SK-N-SH (cell line): ENCODE data around the gene C4orf54. TPM values are rescaled to one million over a fixed set of nuclear protein-coding genes. Genes with fewer than 3 reads are reported as not detected.

ENCODE experiments used
- CTCF ChIA-PET: fragments of 300-600, 350-600 bp; formaldehyde crosslinking; extraction: SDS; loops from one replicate; lab custom pipeline; 2021; lab: Yijun Ruan, JAX
- POLR2A ChIA-PET: fragments of 350-600 bp; sonication (Branson Sonifier 250); formaldehyde crosslinking; extraction: SDS; loops from one replicate; lab custom pipeline; 2020; ENCODE audit warnings: antibody characterized with exemption, inconsistent platforms; lab: Yijun Ruan, JAX
- DNase-seq: peaks from one replicate; pipeline ENCODE4 v3.0.0; 2012
- H2AFZ ChIP-seq: fragments of 200-600 bp; sonication (generic); 2 replicates; pipeline ENCODE4 v1.8.1; 2016; ENCODE audit warnings: antibody characterized with exemption, mild to moderate bottlenecking, low read depth
- H3F3A ChIP-seq: fragments of 200-600 bp; sonication (generic); replicated peaks from 2 replicates; pipeline ENCODE3; 2016; ENCODE audit warnings: antibody characterized with exemption, mild to moderate bottlenecking; ENCODE audit not compliant: insufficient read depth
- H3K27ac ChIP-seq, 2 experiments: fragments of 200-500 bp in 1 of 2; fragments of 200-600 bp in 1 of 2; sonication (Bioruptor generic) in 1 of 2; sonication (generic), shearing (Covaris generic) in 1 of 2; 2 replicates each; pipeline versions ENCODE4 v1.5.1 to v1.6.1; 2014 to 2016; ENCODE audit warnings: low read depth in 2 of 2, inconsistent platforms in 1 of 2, low read length in 1 of 2, mild to moderate bottlenecking in 1 of 2, mixed read lengths in 1 of 2
- H3K27me3 ChIP-seq: fragments of 200-600 bp; sonication (generic), shearing (Covaris generic); 2 replicates; pipeline ENCODE4 v1.6.1; 2016; ENCODE audit warnings: mixed run types; ENCODE audit not compliant: insufficient read depth
- H3K36me3 ChIP-seq, 2 experiments: fragments of 200-500 bp in 1 of 2; fragments of 200-600 bp in 1 of 2; sonication (Bioruptor generic) in 1 of 2; sonication (generic) in 1 of 2; replicated peaks in 1 of 2; 2 replicates each; pipeline versions ENCODE3 to v1.5.1; 2014 to 2016; ENCODE audit warnings: low read length in 1 of 2, mild to moderate bottlenecking in 1 of 2; ENCODE audit not compliant: insufficient read depth in 2 of 2, control insufficient read depth in 1 of 2
- H3K4me1 ChIP-seq, 2 experiments: fragments of 200-500 bp in 1 of 2; fragments of 200-600 bp in 1 of 2; sonication (Bioruptor generic) in 1 of 2; sonication (generic), shearing (Covaris generic) in 1 of 2; 2 replicates each; pipeline versions ENCODE4 v1.5.1 to v1.6.1; 2014 to 2016; ENCODE audit warnings: low read depth in 1 of 2, low read length in 1 of 2, mixed run types in 1 of 2; ENCODE audit not compliant: insufficient read depth in 2 of 2, control insufficient read depth in 1 of 2
- H3K4me2 ChIP-seq: fragments of 200-600 bp; sonication (generic), shearing (Covaris generic); 2 replicates; pipeline ENCODE4 v1.6.1; 2017; ENCODE audit warnings: mixed run types
- H3K4me3 ChIP-seq, 2 experiments: fragments of 200-500 bp in 1 of 2; fragments of 200-600 bp in 1 of 2; sonication (Bioruptor generic) in 1 of 2; sonication (generic), shearing (Covaris generic) in 1 of 2; 2 replicates each; pipeline versions ENCODE4 v1.5.1 to v1.8.1; 2014 to 2016; ENCODE audit warnings: low read depth in 2 of 2, inconsistent platforms in 1 of 2, low read length in 1 of 2, mild to moderate bottlenecking in 1 of 2, mixed read lengths in 1 of 2, moderate library complexity in 1 of 2
- H3K79me2 ChIP-seq: fragments of 200-600 bp; sonication (generic); 2 replicates; pipeline ENCODE4 v1.8.1; 2017; ENCODE audit warnings: mild to moderate bottlenecking; ENCODE audit not compliant: insufficient read depth
- H3K9ac ChIP-seq: fragments of 200-600 bp; sonication (generic); 2 replicates; pipeline ENCODE4 v1.6.1; 2017; ENCODE audit warnings: mixed run types
- H3K9me2 ChIP-seq: fragments of 200-600 bp; sonication (generic); 2 replicates; pipeline ENCODE4 v1.6.1; 2017; ENCODE audit warnings: mixed run types
- H3K9me3 ChIP-seq: fragments of 200-600 bp; sonication (generic); 2 replicates; pipeline ENCODE4 v1.6.1; 2017; ENCODE audit warnings: mixed run types, mild to moderate bottlenecking, moderate library complexity
- H4K20me1 ChIP-seq: fragments of 200-600 bp; sonication (generic); 2 replicates; pipeline ENCODE4 v1.6.1; 2017; ENCODE audit warnings: mild to moderate bottlenecking, mixed run types; ENCODE audit not compliant: insufficient read depth
- CHD2 ChIP-seq: fragments of 150-350 bp; IDR thresholded peaks from 2 replicates; pipeline ENCODE4 v1.6.1; 2018; ENCODE audit warnings: low read length; ENCODE audit not compliant: partially characterized antibody
- ELF1 ChIP-seq: IDR thresholded peaks from 2 replicates; pipeline ENCODE4 v1.4.0; 2012
- EP300 ChIP-seq, 2 experiments: IDR thresholded peaks; 2 replicates each; pipeline versions ENCODE4 v1.4.0 to v1.6.1; 2012; ENCODE audit warnings: borderline replicate concordance in 1 of 2, low read depth in 1 of 2, low read length in 1 of 2
- EZH2phosphoT487 ChIP-seq: fragments of 200-600 bp; sonication (generic); IDR thresholded peaks from 2 replicates; pipeline ENCODE4 v1.6.1; 2017; ENCODE audit warnings: low read depth, mixed run types, mild to moderate bottlenecking, antibody characterized with exemption, moderate library complexity, borderline replicate concordance
- FOXJ3 ChIP-seq: sonication (generic); formaldehyde crosslinking; IDR thresholded peaks from 2 replicates; pipeline ENCODE4 v1.5.1; 2020; ENCODE audit warnings: mild to moderate bottlenecking, missing genetic modification reagents
- FOXM1 ChIP-seq: IDR thresholded peaks from 2 replicates; pipeline ENCODE4 v1.4.0; 2012; ENCODE audit warnings: low read depth, mild to moderate bottlenecking
- GABPA ChIP-seq: IDR thresholded peaks from 2 replicates; pipeline ENCODE4 v1.4.0; 2012; ENCODE audit warnings: low read depth, mild to moderate bottlenecking
- NFIC ChIP-seq: IDR thresholded peaks from 2 replicates; pipeline ENCODE4 v1.4.0; 2012; ENCODE audit warnings: borderline replicate concordance
- RCOR1 ChIP-seq: fragments of 150-350 bp; IDR thresholded peaks from 2 replicates; pipeline ENCODE4 v1.6.1; 2017; ENCODE audit warnings: antibody characterized with exemption, low read length
- REST ChIP-seq: IDR thresholded peaks from 2 replicates; pipeline ENCODE4 v1.6.1; 2012; ENCODE audit warnings: mild to moderate bottlenecking, low read depth, low read length, moderate library complexity
- RFX5 ChIP-seq: IDR thresholded peaks from 2 replicates; pipeline ENCODE4 v1.6.1; 2012; ENCODE audit warnings: mild to moderate bottlenecking, improper control_type of control experiment, low read length
- RXRA ChIP-seq: IDR thresholded peaks from 2 replicates; pipeline ENCODE4 v1.4.0; 2012; ENCODE audit warnings: low read depth, mild to moderate bottlenecking, borderline replicate concordance
- SIN3A ChIP-seq: IDR thresholded peaks from 2 replicates; pipeline ENCODE4 v1.6.1; 2012; ENCODE audit warnings: low read depth, mild to moderate bottlenecking, low read length, moderate library complexity, borderline replicate concordance
- TAF1 ChIP-seq: IDR thresholded peaks from 2 replicates; pipeline ENCODE4 v1.6.1; 2012; ENCODE audit warnings: low read depth, mild to moderate bottlenecking, low read length, moderate library complexity, borderline replicate concordance
- TEAD4 ChIP-seq: IDR thresholded peaks from 2 replicates; pipeline ENCODE4 v1.4.0; 2012; ENCODE audit warnings: mild to moderate bottlenecking, borderline replicate concordance; ENCODE audit not compliant: insufficient read depth
- USF1 ChIP-seq: IDR thresholded peaks from 2 replicates; pipeline ENCODE4 v1.4.0; 2012; ENCODE audit warnings: low read depth, borderline replicate concordance
- YY1 ChIP-seq: IDR thresholded peaks from 2 replicates; pipeline ENCODE4 v1.4.0; 2012; ENCODE audit warnings: low read depth, mild to moderate bottlenecking
- whole genome bisulfite sequencing: methylation state at CpG from one replicate; pipeline ENCODE4 v1.1.6; 2017; ENCODE audit warnings: low lambda C conversion rate; 5-methylcytosine and 5-hydroxymethylcytosine counted together
- polyA plus RNA-seq, 3 experiments: library from polyadenylated mRNA; depleted of rRNA; stranded (reverse); fragments of >200 nt; gene quantifications; 2 replicates each; pipeline ENCODE4 v1.2.3, GENCODE V29; 2012

The C4orf54 gene
- polyA plus RNA-seq, 1 of the 3 experiments (the other 2 are of a cell fraction): not detected

DNA sequence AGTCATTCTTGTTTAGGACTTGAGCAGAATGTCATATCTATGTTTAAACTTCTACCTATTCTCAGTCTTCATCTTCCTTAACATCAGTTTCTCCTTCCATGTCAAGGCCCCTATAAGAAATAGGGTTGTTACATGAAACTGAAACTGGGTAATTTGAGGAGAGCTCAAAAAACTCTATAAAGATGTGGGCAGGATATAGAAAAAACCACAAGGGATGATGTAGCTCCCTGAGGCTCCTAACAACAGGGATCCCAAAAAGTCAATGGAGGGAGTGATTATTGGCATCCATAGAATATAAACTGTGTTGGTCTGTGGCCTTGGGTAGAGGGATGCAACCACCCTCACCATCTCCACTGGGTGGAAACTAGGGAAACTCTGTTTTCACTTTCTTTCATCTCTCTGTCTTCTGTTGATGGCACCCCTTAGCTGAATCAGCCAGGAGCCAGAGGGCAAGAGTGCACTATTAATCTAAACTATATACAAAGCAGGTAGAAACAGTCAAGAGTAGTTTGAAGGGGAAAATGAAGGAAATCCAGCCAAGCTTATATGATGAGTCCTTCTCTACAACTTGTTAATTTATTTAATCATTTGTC lies 27.6 kb downstream of the C4orf54 start:
- Histone ChIP-seq H3K4me1 (no peaks in the 10 kb centered on the region), H3F3A (no peaks in the 10 kb centered on the region), H3K9ac (no peak overlapping the region), H3K4me3 (no peak overlapping the region), H2AFZ (no peak overlapping the region), H3K36me3 (no peaks in the 10 kb centered on the region), H3K9me3 (no peaks in the 10 kb centered on the region), H3K9me2 (no peaks in the 10 kb centered on the region), H3K4me2 (no peak overlapping the region), H3K27me3 (no peaks in the 10 kb centered on the region), H4K20me1 (no peaks in the 10 kb centered on the region), H3K79me2 (no peaks in the 10 kb centered on the region), H3K27ac (no peak overlapping the region)
- DNase-seq: no peak
- ChIA-PET POLR2A (no interaction called here), CTCF (no interaction called here)
- TF ChIP-seq RFX5: no peak
- no peak for TF ChIP-seq USF1
- TF ChIP-seq SIN3A: no peak
- TF ChIP-seq REST: no peak
- TF ChIP-seq TEAD4: no peak
- TF ChIP-seq NFIC: no peak
- TF ChIP-seq GABPA: no peak
- TF ChIP-seq RCOR1: no peak

- Histone ChIP-seq H3K4me2 (no peak overlapping the region), H3K79me2 (no peaks in the 10 kb centered on the region), H3K9me2 (no peaks in the 10 kb centered on the region), H3K9me3 (no peaks in the 10 kb centered on the region), H3K27me3 (no peaks in the 10 kb centered on the region), H3K4me3 (no peak overlapping the region), H2AFZ (no peak overlapping the region), H3K9ac (no peak overlapping the region), H3K36me3 (no peaks in the 10 kb centered on the region), H3K4me1 (no peaks in the 10 kb centered on the region), H4K20me1 (no peaks in the 10 kb centered on the region), H3K27ac (no peak overlapping the region), H3F3A (no peaks in the 10 kb centered on the region)
- CTCF ChIA-PET: no interaction called here
- TF ChIP-seq EZH2phosphoT487: no peak
- no peak for TF ChIP-seq YY1
- TF ChIP-seq TAF1: no peak
- no peak for TF ChIP-seq EP300 (IDR thresholded peaks at IDR 0.05; ENCODE audit: borderline replicate concordance in 1 of 2, low read depth in 1 of 2, low read length in 1 of 2)
- no peak for TF ChIP-seq CHD2
- TF ChIP-seq FOXM1: no peak
- no peak for TF ChIP-seq ELF1
- no peak for TF ChIP-seq FOXJ3 (CRISPR knock-in tag)
- no peak for TF ChIP-seq RXRA
- no peak for DNase-seq
- POLR2A ChIA-PET: no interaction called here
- WGBS: 19% methylated on average over 1 of the region's 1 CpG
These were observed 29.6 kb downstream of the C4orf54 start for GRCh38 chr4:99628040-99628439.
